AG08395 (cell line): ENCODE measurements around the gene TSEN2.
A peak's percentile ranks its signal among the peaks of the same experiment; 100 is the strongest.
"Not testable (repeated sequence)": the region's sequence is repeated elsewhere in the genome, so short reads cannot be mapped to it uniquely, and the experiment has no call there.

ENCODE experiments used
- DNase-seq: peaks from one replicate; pipeline ENCODE4 v3.0.0; 2012; ENCODE audit warnings: mixed read lengths, low spot score

TSEN2 gene

DNA sequence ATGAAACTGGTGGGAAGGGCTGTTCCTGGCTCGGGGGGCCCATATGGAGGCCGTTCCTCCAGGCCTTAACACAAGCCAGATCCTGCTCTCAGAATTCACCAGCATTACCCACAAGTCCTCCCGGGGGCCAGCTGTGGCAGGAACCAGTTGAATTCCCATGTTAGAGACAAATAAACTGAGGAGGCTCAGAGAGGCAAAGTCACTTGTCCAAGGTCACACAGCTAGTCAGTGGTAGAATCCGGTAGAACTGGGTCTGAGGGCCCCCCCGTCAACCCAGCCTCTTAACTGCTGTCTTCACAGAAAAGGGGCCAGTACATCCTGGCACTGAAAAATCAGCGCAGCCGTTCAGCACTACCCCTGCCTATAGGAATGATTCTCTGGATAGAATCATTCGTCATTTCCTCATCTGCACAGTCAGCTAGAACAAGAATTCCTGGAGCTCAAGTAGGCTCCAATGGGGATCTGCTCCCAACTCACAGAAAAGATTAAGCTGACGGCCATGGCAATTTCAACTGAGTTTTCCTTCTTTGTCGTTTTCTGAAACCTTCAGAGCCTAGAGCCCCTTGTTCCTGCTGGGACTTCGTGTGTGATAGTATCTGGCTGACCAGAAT is 12.2 kb upstream of the TSEN2 start:
- DNase-seq = no peak

DNA sequence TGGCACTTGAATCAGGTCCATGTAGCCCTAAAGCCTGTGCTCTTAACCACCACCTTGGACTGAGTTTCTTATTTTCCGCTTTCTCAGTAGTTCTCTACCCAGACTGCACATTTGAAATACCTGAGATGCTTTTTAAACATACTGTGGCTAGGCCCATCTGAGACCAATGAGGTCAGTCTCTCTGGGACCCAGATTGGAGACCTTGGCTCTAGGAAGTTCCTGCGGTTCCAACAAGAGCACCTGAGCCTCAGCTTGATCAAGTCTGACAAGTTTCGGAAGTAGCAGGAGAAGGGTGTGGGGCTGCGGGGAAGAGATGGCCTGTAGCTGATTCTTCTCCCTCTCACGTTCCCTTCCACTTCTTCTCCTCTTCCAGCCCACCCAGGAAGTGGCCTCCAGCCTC is 11.5 kb upstream of the TSEN2 start:
- no peak for DNase-seq

DNA sequence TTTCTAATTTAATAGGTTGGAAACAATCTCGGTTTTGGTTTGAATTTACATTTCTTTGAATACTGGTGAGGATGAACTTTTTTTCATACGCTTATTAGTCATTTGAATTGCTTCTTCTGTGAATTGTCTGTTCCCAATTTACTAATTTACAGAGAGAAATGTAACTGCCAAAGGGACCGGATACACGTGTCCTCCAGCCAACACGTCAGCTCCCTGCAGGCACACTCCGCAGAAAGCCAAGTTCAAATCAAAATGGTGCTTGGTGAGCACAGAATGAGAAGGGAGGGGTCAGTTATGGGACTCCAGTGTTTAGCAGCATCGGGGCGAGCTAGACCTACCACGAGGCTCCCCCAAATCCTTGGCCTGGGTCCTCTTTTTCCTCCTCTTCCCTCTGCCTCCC is 10.8 kb upstream of the TSEN2 start:
- DNase-seq = peak; percentile 52

GRCh38 chr3:12476238-12476897 is 7.9 kb upstream of the TSEN2 start:
- peak; percentile 41 for DNase-seq

GRCh38 chr3:12477256-12477655 is 7.0 kb upstream of the TSEN2 start:
- DNase-seq = no peak

GRCh38 chr3:12478326-12478725 is 6.0 kb upstream of the TSEN2 start:
- no peak for DNase-seq

- not testable (repeated sequence) for DNase-seq
Measured at GRCh38 chr3:12479198-12479597, 5.1 kb upstream of the TSEN2 start.

GRCh38 chr3:12479919-12480427 is 4.3 kb upstream of the TSEN2 start:
- DNase-seq = peak; percentile 65

DNA sequence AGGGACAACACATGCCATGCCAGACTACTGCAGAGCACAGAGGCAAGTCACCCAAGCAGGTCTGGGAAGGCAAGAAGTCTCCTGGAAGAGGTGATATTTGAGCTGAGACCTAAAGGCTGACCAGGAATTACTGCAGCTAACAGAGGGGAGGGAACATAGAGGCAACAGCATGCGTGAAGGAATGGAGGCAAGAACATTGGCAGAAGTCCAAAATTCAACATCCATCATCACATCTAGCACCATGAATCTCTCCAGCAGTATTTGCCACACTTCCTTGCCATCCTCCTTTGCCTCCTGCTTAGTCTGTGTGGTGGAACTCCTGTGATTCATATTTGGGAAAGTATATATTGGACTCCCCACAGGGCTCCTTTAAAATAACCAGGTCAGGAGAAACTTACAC is 870 bp upstream of the TSEN2 start:
- no peak for DNase-seq

DNA sequence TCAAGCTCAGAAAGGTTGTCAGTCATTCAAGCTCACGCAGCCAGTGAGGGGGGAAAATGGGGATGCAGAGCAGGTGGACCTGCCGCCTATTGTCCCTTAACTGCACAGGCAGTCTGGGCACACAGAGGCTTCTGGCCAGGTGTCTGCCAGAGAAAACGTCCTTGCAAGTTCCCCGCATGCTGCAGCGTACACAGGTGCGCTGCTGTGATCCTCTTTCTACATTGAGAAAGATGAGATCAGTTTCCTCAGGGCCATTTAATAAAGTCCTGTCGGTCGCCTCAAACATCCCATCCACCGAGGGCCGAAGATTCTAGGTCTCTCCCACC is 445 bp upstream of the TSEN2 start:
- DNase-seq = no peak

DNA sequence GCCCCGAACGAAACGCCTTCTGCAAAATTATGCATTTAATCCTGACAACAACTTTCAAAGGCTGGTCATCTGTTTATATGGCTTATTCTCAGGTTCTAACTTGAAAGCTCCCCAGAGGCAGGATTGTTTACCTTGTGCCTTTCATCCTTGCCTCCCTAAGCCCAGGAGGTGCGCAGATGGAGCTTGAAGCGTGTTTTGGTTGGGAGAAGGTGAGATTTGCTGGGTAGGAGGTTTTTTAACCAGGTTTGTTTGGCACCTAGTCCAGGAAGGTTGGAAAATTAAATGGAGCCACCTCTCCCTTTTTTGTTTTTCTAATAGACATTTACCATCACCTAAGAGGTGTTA is 675 bp downstream of the TSEN2 start:
- DNase-seq = no peak

GRCh38 chr3:12486001-12486400 is 1.7 kb downstream of the TSEN2 start:
- DNase-seq = no peak

- no peak for DNase-seq
Measured at GRCh38 chr3:12486916-12487315, 2.6 kb downstream of the TSEN2 start.

DNA sequence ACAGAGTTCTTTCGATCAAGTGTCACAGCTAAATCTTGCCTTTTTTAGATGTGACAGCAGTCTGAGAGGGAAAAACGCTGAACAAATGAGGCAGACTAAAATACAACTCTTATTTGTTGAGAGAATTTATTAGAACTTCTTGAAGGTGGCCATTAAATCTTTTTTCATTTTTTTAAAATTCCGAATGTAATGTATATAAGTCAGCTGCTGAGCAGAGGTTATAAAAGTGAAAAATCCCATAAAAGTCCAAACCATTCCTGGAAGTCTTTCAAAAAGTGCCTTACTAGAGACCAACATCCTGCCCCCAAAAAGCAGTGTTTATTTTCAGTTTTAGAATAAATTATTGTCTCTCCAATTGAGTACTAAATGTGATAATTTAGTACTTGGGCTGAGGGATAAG is 3.1 kb downstream of the TSEN2 start:
- no peak for DNase-seq

DNA sequence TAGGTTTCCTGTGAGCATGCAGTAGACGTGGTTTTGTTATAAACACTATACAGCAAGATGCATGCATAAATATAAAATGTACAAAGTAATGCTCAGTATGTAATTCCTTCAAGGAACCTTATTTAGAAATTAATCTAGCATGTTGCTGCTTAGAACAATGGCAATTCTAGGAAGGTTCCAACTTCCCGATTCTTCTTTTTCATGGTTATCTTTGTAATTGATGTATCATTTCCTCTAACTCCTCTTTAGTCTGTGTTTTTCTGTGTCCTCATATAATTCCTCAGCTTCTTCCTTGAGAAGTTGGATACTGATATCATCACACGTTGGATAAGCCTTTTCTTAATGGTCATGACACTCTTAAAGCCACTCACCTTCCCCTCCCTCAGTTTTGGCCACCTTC is 3.5 kb downstream of the TSEN2 start:
- DNase-seq = no peak

DNA sequence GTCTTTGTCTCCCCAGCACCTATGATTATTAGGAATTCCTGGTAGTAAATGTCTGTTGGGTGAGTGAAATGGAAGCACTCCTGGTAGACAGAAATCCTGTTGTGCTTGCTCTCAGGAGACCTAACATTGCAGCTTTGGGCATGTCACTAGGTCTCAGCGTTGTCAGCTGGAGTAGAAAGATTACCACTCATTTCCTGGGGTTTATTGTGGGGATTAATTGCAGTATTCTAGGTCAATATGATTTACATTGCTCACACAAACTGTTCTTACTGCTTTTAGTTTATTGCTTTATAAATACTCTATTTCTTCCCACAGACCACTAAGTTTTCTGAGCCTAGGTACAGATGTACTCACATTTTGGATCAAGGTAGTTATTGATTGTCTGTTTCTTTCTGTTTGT is 5.1 kb downstream of the TSEN2 start:
- DNase-seq = no peak

DNA sequence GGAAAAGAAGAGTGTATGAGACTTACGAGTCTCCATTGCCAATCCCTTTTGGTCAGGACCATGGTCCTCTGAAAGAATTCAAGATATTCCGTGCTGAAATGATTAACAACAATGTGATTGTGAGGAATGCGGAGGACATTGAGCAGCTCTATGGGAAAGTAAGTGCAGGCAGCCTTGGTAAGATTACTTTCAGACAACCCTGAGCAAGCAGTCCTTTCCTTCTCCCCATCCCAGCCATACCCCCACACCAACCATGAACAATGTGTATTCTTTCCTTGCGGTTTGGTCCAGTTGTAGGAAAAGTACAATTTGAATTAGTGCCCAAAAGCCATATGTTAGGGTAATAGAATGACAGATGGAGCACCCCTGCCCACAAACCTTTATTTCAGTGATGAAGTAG is 5.6 kb downstream of the TSEN2 start:
- DNase-seq = peak; percentile 38

DNA sequence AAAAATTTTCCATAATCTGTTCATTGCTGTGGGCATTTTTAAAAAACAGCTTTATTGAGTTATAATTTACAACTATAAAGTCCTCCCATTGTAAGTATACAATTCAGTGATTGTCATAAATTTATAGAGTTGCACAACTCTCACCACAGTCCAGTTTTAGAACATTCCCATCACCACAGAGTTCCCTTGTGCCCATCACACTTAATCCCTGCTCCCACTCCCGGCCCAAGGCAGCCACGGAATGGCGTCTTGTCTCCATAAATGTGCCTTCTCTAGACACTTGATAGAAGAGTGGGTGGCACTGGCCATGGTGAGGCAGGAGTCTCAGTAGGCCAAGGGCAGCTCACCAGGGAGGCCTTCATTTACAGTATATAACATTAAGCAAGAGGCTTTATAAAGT is 6.3 kb downstream of the TSEN2 start:
- no peak for DNase-seq

- DNase-seq = no peak
Measured at GRCh38 chr3:12495749-12496452, 11.6 kb downstream of the TSEN2 start.

DNA sequence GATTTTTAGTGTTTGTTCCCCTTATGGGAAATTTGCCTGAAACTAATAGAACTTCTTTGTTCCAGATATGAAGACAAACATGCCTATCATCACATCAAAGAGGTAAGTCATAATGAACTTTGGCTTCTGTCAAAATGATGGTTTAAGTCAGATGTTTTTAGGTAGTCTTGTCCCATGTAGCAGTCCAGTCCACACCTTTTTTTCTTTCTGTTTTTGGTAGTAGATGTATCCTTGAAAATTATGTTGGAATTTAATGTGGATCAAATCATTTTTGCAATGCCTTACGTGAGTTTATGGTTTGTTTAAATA is 12.1 kb downstream of the TSEN2 start:
- no peak for DNase-seq

DNA sequence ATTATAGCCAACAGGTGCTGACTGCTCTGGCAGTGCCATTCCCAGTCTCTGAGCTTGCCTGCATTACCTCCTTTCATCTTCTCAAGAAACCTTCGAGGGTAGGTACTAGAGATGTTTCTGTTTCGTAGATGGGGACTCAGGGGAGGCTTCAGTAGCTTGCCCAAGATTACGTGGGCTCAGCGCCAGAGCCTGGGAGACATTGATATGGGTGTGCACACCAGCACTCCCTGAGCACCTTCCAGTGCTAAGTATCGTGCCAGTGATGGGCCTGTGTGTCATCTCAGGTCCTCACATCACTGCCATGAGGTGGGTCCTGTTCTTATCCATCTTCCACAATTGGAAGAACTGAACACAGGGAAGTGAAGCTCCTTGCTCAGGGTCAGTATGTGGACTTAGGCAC is 15.2 kb downstream of the TSEN2 start:
- no peak for DNase-seq

- peak; percentile 69 for DNase-seq
Measured at GRCh38 chr3:12501360-12502020, 17.2 kb downstream of the TSEN2 start.
